Fibroblast of lung (primary cell): ENCODE measurements around the gene FMNL2.

ENCODE experiments used
- CTCF ChIP-seq, 2 donors: IDR thresholded peaks in 1 of 2; conservative IDR thresholded peaks in 1 of 2; 1 replicate in 1 of 2; 2 replicates in 1 of 2; pipeline ENCODE4 v1.5.1; 2011 to 2012; ENCODE audit warnings: low read length in 2 of 2, control low read depth in 1 of 2, inconsistent platforms in 1 of 2, low read depth in 1 of 2, mild to moderate bottlenecking in 1 of 2
- EZH2 ChIP-seq: IDR thresholded peaks from 2 replicates; pipeline ENCODE4 v1.5.1; 2012; ENCODE audit warnings: low read length, control low read depth, mild to moderate bottlenecking; ENCODE audit errors: missing control alignments

- no peak for TF ChIP-seq CTCF (conservative IDR thresholded peaks at IDR 0.05 in 1 of 2, IDR thresholded peaks at IDR 0.05 in 1 of 2; ENCODE audit: low read depth in 1 of 2, low read length in 2 of 2)
- TF ChIP-seq EZH2, result no peak
These were observed 50.7 kb downstream of the FMNL2 start for GRCh38 chr2:152385650-152386049.
